Measurements from ENCODE around the gene FBXL20.
"Not testable (repeated sequence)": the region's sequence is repeated elsewhere in the genome, so short reads cannot be mapped to it uniquely, and the experiment has no call there.

Gene FBXL20

DNA sequence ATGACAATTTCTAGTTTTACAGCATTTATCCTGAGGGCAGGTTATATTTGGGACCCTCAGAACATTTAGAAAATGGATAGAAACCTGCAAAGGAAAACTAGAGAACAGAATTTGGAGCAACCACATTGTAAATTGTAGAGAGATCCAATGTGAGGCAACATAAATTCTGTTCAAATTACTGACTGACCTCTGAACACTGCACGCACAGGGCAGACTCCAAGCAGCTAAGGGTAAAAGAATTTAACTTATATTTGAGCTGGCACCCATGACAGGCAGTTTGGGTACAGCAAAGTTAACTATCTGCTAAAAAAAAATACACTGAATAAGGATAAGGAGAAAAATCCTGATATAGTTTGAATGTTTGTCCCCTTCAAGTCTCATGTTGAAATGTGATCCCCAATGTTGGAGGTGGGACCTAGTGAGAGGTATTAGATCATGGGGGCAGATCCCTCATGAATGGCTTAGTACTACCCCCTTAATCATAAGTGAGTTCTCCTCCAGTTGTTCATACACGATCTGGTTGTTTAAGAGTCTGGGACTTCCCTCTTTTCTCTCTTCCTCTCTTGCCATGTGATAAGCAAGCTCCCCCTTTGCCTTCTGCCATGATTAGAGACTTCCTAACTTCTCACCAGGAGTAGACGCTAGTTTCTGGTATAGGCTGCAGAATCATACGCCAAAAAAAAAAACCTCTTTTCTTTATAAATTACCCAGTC lies 75.7 kb downstream of the FBXL20 start:
- no peak for DNase-seq

DNA sequence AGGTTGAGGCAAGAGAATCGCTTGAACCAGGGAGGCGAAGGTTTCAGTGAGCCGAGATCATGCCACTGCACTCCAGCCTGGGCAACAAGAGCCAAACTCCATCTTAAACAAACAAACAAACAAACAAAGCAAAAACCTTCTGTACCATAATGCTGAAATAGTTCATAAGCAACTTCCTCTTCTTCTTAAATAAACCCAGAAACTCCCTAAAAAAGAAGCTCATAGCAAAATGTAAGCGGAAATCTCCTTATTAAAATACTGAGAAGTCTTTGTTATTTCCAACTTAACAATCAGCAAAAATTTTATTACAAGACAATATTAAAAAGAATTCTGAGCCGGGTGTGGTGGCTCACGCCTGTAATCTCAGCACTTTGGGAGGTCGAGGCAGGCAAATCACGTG lies 82.8 kb downstream of the FBXL20 start:
- DNase-seq, result no peak

DNA sequence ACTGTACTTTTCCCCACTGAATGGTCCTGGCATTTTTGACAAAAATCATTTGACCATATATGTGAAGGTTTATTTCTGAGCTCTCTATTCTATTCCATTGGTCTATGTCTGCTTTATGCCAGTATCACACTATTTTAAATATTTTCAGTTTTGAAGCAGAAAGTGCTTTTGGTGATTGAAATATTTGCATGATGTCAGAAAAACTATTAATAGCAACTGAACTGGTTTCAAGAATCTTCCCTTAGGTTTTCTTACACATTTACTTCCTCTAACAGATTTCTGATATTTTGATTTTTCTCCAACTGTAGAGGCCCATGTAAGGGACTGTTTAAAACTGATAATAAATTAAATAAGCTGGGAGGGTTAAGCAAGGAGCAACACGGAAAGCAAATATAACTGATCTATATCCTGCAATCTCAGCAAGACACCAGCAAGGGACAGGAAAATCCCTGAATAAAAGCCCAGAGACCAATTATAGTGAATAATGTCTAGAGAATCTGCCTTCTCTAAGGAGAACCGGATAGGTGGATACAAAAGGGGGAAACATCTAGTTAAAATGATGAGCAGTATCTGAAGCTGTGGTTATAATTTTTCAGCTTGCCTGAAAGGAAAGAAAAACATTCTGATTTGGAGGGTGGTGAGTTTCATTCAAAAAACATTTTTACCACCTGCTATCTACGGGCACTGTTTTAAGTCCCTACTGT lies 94.8 kb downstream of the FBXL20 start:
- no peak for DNase-seq

DNA sequence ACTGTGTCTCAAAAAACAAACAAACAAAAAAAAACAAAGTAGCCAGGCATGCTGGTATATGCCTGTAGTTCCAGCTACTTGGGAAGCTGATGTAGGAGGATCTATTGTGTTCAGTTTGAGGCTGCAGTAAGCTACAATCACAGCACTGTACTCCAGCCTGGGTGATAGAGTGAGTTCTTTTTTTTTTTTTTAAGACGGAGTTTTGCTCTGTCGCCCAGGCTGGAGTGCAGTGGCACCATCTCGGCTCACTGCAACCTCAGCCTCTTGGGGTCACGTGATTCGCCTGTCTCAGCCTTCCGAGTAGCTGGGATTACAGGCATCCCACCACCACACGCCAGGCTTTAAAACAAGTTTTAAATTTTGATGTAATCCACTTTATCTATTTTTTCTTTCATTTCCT lies 95.4 kb downstream of the FBXL20 start:
- no peak for DNase-seq

DNA sequence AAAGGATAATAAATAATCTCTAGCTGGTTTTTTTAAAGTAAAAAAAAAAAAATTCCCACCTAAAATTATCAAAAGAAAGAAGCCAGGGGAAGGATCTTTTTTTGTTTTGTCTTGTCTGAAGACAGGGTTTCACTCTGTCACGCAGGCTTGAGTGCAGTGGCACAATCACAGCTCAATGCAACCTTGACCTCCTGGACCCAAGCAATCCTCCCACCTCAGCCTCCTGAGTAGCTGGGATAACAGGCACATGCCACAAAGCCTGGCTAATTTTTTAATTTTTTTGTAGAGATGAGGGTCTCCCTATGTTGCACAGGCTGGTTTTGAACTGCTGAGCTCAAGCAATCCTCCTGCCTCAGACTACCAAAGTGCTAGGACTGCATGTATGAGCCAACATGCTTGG lies 97.2 kb downstream of the FBXL20 start:
- DNase-seq, result no peak

DNA sequence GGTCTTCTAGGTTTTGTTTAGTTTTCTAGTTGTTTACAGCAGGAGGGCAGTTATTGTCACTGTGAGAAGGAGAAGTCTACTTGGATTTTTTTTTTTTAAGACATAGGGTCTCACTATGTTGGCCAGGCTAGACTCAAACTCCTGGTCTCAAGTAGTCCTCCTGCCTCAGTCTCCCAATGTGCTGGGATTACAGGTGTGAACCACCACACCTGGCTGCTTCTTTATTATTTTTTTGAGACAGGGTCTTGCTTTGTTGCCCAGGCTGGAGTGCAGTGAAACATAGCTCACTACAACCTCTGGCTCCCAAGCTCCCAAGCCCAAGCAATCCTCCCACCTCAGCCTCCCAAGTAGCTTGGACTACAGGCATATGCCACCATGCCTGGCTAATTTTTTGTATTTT lies 107.4 kb downstream of the FBXL20 start:
- DNase-seq, result no peak

DNA sequence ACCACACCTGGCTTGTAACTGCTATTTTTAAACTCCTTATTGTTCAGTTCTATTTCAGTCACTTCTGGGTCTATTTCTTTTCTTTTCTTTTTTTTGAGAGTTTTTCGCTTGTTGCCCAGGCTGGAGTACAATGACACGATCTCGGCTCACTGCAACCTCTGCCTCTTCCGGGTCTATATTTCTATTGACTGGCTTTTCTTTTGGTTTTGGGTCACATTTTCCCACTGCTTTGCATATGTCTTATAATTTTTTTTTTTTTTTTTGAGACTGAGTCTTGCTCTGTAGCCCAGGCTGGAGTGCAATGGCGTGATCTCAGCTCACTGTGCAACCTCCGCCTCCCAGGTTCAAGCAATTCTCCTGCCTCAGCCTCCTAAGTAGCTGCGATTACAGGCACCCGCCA lies 108.9 kb downstream of the FBXL20 start:
- DNase-seq, result not testable (repeated sequence)

DNA sequence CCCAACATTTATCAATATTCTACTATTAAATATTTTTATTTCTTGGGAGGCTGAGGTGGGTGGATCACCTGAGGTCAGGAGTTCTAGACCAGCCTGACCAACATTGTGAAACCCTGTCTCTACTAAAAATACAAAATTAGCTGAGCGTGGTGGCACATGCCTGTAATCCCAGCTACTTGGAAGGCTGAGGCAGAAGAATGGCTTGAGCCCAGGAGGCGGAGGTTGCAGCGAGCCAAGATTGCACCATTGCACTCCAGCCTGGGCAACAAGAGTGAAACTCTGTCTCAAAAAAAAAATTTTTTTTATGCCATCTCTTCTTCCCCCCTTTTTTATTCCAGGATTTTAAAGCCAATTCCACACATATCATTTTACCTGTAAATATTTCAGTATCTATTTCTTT lies 114.9 kb downstream of the FBXL20 start:
- DNase-seq, result not testable (repeated sequence)

DNA sequence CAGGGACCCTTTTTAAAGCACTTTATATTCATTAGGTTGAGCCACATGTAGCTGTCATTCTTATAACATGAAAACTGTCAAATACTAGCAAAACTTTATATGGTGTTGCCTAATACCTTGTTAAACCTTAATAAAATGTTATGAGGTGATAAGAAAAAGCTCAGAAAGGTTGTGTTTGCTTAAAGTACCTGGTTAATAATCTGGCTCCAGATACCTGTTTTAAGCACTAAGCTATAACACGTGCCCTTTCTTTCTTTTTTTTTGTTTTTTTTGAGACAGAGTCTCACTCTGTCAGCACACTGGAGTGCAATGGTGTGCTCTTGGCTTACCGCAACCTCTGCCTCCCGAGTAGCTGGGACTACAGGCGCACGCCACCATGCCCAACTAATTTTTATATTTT lies 116.7 kb downstream of the FBXL20 start:
- no peak for DNase-seq

DNA sequence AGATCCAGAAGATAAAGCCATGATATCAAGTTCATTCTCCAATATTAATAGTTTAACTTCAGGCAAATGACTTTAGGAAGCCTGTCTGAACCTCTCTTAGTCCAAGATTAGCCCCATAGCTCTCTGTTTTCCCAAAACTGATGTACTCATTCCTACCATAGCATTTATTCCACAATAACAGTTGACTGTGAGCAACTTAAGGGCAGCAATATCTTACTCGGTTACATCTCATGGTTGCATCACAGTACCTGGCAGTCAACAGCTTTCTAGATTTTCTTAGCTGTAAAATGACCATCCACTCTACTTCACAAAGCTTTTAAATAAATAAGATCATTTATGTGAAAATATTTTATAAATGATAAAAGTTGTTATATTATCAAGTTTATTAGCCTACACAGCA lies 117.5 kb downstream of the FBXL20 start:
- DNase-seq, result no peak

DNA sequence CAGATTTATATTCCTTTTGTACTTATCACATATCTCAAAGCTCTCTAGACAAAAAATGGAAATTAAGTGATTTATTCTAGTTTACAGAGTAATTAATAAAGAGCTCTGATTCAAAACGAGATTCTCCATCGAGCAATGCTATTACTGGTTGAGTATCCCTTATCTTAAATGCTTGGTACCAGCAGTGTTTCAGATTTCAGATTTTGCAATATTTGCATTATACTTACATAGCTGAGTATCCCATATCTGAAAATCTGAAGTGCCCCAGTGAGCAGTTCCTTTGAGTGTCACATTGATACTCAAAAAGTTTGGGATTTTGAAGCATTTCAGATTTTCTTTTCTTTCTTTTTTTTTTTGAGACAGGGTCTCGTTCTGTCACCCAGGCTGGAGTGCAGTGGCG lies 118.3 kb downstream of the FBXL20 start:
- DNase-seq, result no peak

DNA sequence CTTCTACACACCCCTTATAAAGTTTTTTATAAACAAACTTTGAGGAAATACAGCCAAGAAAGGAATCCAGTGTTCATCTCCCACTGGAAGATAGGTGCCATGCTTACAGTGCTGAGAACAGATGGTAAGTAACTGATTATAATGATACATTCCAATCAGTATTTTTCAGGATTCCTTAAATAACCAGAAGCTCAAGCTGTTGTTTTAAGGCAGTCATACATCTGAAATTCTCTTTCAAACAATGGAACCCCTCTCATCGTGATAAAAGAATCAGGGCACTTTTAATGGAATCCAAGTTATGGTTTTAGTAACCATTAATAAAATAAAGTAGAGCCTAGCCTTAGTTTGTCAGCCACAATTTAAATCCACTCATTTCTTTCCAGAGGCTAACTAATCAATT lies 119.6 kb downstream of the FBXL20 start:
- DNase-seq, result no peak

DNA sequence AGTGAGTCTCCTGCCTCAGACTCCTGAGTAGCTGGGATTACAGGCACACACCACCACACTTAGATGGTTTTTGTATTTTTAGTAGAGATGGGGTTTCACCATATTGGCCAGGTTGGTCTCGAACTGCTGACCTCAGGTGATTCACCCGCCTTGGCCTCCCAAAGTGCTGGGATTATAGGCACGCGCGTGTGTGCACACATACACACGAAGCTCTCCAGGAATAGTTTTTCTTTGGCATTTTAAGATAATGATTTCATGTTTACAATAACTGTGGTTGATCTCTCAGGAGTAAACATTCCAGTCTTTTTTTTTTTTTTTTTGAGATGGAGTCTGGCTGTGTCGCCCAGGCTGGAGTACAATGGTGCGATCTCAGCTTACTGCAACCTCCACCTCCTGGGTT lies 123.2 kb downstream of the FBXL20 start:
- DNase-seq, result not testable (repeated sequence)

DNA sequence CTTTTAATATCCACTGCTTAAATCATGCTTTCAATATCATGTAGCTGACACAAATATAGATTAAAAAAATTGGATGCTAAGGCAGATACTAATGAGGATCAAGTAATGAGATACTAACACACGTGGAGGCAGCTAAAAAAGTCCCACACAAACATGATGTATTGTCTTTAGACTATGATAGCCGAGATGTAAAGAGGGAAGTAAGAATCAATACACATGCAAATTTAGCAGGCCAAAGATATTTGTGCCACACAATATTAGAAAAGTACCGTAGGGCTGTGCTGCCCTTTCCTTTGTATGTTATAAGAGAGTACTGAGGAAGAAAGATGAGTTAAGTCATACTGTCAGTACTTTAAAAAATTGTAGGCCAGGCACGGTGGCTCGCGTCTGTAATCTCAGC lies 124.3 kb downstream of the FBXL20 start:
- no peak for DNase-seq

DNA sequence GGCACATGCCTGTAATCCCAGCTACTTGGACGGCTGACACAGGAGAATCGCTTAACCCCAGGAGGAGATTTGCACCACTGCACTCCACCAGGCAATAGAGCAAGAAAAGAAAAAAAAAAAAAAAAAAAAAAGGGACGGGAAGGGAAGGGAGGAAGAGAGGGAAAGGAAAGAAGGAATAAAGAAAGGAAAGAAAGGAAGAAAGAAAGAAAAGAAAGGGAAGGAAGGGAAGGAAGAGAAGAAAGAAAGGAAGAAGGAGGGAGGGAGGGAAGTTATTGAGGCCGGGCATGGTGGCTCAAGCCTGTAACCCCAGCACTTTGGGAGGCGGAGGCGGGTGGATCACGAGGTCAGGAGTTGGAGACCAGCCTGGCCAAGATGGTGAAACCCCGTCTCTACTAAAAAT lies 125.3 kb downstream of the FBXL20 start:
- DNase-seq, result no peak

DNA sequence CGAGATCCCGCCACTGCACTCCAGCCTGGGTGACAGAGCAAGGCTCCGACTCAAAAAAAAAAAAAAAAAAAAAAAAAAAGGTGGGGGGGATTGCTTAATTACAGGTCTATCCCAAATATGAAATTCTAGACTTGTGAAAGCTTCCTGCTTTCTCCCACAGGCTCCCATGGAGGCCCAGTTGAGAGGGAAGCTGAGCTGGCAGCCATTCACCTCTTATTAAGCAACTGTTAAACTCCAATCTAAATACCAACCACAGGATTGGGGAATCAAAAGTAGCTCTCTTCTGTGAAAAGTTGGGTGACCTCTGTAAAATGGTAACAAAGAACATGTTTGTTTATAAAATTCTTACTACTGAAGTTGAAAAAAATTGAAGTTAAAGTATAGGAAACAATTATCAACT lies 129.9 kb downstream of the FBXL20 start:
- no peak for DNase-seq

DNA sequence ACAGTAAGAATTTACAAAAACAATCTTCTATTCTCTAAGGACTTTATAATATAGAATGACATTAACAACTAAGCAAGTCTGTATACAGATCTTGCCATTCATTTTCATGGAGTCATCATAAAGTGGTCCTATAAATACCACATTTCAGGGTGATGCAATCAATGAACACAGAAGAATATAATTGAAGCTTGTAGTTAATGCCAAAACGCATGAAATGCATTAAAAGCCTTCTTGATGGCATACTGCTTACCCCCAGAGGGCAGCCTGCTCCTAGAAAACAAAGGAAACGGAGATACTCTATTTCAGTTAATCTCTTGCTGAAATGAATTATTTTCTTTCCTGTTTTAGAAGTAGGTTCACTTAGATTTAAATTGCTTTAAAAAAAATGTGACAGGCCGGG lies 130.5 kb downstream of the FBXL20 start:
- no peak for DNase-seq

DNA sequence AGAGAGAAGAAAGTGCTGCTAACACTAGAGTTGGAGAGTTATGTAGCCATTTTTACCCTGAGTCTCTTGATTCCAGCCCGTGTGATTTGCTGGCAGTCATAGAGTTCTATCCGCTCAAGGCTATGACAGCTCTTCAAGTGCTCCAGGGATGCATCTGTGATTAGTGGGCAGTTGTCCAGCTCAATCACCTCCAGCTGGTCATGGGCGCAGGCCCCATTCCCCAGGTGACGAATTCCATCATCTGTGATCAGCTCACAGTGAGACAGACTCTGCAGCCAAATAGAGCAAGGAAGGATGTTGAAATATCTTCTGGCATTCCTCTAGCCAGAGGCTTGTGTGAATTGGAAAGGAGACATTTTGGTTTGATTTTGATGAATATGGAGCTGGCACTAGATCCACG lies 137.3 kb downstream of the FBXL20 start:
- DNase-seq, result no peak

DNA sequence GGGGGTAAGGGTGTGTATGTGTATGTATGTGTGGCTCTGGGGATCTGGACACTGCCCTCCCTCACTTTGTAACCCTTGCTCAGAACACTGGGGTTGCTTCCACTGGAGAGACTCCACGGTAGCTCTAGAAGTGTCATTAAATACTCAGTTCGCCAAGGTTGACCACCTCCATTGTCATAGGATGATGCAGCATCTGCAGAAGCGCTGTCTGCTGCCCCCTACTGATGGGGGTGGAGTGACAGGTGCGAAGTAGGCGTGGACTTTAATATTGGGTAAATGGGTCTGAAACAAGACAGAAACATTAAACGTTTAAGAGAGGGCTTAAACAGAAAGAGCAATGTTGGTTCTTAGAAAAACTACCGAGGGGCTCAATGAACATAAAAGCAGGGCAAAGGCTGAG lies 140.1 kb downstream of the FBXL20 start:
- no peak for DNase-seq

DNA sequence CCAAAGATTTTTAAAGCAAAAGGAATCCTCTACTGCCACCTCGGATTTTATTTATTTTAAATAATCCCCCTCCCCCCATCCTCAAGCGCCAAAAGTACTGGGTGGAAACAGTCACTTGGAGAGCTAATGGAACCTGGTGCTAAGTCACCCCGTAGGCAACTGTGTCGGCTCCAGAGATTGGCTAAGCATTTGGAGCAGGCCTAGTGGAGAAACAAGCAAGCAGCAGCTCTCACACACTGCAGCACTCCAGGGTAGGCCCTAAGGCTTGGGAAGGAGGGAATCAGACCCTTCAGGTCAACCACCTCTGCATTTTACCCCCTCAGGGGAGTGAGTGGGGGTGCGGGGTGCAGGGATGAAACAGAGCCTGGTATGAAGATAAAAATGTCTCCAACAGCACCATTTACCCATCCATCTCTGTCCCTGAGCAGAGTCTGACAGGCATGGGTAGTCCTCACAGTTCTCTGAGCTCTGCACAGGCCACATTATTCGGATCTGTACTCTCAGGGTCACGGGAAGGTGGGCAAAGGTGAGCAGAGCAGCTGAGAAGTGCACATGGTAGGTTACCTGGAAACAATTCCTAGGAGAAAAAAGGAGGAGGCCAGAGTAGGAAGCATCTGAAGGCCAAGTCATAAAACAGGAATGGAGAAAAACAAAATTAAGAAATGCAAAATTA lies 148.5 kb downstream of the FBXL20 start:
- DNase-seq, result no peak

DNA sequence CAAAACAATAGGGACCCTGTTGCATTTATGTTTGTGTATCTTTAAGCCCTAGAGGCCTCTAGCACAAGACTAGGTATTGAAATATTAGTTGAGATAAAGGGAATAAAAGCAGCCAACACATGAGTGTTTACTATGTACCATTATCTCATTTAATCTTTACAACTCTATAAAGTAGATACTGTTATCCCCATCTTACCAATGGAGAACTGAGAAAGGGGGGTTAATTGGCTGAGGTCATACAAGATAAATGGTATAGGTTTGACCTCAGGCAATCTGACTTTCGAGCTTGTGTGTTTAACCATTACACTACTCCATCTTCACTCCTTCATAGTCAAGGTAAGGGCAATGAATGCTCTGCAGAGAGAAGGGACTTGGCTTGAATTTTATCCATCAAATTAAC lies 149.4 kb downstream of the FBXL20 start:
- no peak for DNase-seq

DNA sequence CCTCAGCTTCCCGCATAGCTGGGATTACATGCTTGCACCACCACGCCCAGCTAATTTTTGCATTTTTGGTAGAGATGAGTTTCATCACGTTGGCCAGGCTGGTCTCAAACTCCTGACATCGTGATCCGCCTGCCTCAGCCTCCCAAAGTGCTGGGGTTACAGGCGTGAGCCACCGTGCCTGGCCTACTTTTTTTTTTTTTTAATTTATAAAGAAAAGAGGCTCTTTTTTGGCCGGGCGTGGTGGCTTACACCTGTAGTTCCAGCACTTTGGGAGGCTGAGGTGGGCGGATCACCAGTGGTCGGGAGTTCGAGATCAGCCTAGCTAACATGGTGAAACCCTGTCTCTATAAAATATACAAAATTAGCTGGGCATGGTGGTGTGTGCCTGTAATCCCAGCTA lies 151.3 kb downstream of the FBXL20 start:
- not testable (repeated sequence) for DNase-seq

DNA sequence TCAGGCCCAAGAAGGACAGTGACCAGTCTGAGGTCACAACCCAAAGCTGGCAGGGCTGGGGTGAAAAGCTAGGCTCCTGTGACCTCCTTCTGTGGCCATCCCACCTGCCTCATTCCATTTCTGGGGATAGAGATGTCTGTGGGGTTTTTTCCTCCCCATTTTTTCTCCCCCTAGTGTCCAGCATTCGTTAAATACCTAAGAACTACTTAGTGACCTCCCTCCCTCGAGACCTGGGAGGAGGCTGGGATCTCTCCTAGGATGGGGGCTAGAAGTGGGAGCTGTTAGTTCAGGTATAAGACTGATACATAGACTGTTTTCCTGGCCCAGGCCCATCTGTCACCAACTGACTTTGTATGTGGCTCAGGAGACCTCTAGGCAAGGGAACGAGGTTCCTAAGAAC lies 155.2 kb downstream of the FBXL20 start:
- no peak for DNase-seq

Measured in T-helper 9 cell (primary cell).